HG02588 (cell line): ENCODE measurements around the gene SLC6A16.
"Not testable (repeated sequence)": the region's sequence is repeated elsewhere in the genome, so short reads cannot be mapped to it uniquely, and the experiment has no call there.

Experiments used
- ATAC-seq: cut with Tn5 transposase; IDR thresholded peaks from one replicate; pipeline ENCODE4 v1.9.1; 2021; ENCODE audit warnings: mild to moderate bottlenecking, moderate library complexity; ENCODE audit not compliant: unreplicated experiment

The SLC6A16 gene

GRCh38 chr19:49282184-49282583, 42.8 kb downstream of the SLC6A16 start:
- ATAC-seq = no peak

GRCh38 chr19:49272204-49272603, 52.8 kb downstream of the SLC6A16 start:
- ATAC-seq = no peak

GRCh38 chr19:49271080-49271753, 53.8 kb downstream of the SLC6A16 start:
- ATAC-seq = no peak

GRCh38 chr19:49266409-49266808, 58.6 kb downstream of the SLC6A16 start:
- ATAC-seq = not testable (repeated sequence)

- no peak for ATAC-seq
These were observed 60.7 kb downstream of the SLC6A16 start for GRCh38 chr19:49264258-49264657.

GRCh38 chr19:49261602-49262001, 63.4 kb downstream of the SLC6A16 start:
- ATAC-seq = no peak

GRCh38 chr19:49256691-49257090, 68.3 kb downstream of the SLC6A16 start:
- no peak for ATAC-seq

GRCh38 chr19:49255674-49256073, 69.3 kb downstream of the SLC6A16 start:
- ATAC-seq = no peak

- ATAC-seq = no peak
These were observed 75.1 kb downstream of the SLC6A16 start for GRCh38 chr19:49249933-49250332.

- no peak for ATAC-seq
These were observed 77.3 kb downstream of the SLC6A16 start for GRCh38 chr19:49247676-49248075.

- no peak for ATAC-seq
These were observed 80.7 kb downstream of the SLC6A16 start for GRCh38 chr19:49244256-49244655.

- ATAC-seq = no peak
These were observed 81.3 kb downstream of the SLC6A16 start for GRCh38 chr19:49243726-49244125.

- no peak for ATAC-seq
These were observed 81.9 kb downstream of the SLC6A16 start for GRCh38 chr19:49243129-49243528.

- ATAC-seq = no peak
These were observed 83.2 kb downstream of the SLC6A16 start for GRCh38 chr19:49241769-49242168.
